Activated CD8-positive, alpha-beta memory T cell treated with anti-CD3 and anti-CD28 coated beads for 1 hour (primary cell): ENCODE measurements around the gene APOBEC3B.
"Not testable (repeated sequence)": the region's sequence is repeated elsewhere in the genome, so short reads cannot be mapped to it uniquely, and the experiment has no call there.

ENCODE experiments used
- DNase-seq, 2 donors: peaks; one replicate each; pipeline ENCODE4 v3.0.0-alpha.2; 2020; ENCODE audit warnings: low read depth in 1 of 2; ENCODE audit errors: extremely low read depth in 1 of 2

APOBEC3B gene

GRCh38 chr22:38981992-38982927, at the start of gene APOBEC3B:
Gene APOBEC3B (plus strand): TSS chr22:38982347. CDS start chr22:38982454, 107 bp downstream.
- DNase-seq: peak; percentile 27 to 45

- DNase-seq: no peak
Measured at GRCh38 chr22:38935023-38935422, 47.1 kb upstream of the APOBEC3B start.

GRCh38 chr22:38935616-38936015, 46.5 kb upstream of the APOBEC3B start:
- no peak for DNase-seq

DNA sequence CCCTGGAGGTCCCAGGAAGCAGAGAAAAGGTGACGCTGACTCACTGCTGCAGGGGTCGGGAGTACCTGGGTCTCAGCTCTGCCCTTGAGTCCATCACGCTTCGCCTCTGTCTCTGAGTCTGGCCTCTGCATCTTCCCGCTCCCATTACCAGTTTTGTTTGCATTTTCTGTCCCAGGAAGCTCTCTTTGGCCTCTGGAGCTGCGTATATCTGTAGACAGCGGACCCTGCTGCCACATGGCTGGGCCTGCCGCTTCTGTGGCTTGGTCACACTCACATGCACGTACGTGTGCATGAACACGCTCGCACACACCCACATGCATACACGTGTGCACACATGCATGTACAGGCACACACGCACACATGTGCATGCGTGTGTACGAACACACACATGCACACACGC, 45.6 kb upstream of the APOBEC3B start:
- DNase-seq: no peak

- DNase-seq: no peak
Measured at GRCh38 chr22:38937036-38937435, 45.1 kb upstream of the APOBEC3B start.

GRCh38 chr22:38937541-38937940, 44.6 kb upstream of the APOBEC3B start:
- DNase-seq: no peak

- DNase-seq: no peak
Measured at GRCh38 chr22:38938221-38938620, 43.9 kb upstream of the APOBEC3B start.

GRCh38 chr22:38938925-38939324, 43.2 kb upstream of the APOBEC3B start:
- no peak for DNase-seq

- DNase-seq: no peak
Measured at GRCh38 chr22:38940811-38941384, 41.2 kb upstream of the APOBEC3B start.

DNA sequence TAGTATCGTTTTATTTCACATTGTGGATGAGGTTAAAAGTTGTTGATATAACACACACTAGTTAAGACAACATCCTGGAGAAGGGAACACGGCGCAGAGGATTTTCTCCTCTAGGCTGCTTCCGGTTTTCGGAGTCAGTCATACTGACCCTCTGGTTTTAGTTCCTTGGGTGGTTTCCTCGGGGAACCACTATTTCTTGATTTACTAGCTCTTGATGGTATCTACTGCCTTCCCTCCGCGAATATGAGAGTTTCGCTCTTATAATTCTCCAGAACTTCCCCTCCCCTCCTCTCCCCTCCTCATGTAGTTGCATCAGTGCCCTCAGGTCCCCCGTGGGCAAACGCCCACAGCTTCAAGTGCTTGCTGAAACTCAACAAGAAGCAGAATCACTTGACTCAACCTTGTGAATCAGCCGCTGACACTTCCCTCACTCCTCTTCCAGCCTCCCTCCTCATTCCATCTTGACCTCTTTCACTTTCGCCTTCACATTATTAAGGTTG, 40.6 kb upstream of the APOBEC3B start:
- DNase-seq: no peak

DNA sequence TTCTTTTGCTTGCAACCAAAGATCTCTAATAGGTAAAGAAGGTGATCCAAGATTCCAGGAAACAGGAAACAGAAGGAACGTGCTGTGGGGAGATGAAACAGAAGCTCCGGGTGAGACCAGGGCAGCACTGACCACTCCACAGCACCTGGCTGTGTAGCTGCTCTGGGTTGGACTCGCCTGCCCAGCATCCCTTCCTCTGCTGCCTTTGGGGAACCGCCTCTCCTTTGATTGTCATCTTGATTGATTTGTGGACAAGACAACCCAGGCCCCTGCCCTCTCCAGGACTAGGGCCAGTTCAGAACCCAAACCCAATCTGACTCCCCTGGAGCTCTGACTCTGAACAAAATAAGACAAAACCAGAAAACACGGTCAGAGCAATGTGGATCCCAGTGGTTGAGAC, 39.4 kb upstream of the APOBEC3B start:
- DNase-seq: no peak

DNA sequence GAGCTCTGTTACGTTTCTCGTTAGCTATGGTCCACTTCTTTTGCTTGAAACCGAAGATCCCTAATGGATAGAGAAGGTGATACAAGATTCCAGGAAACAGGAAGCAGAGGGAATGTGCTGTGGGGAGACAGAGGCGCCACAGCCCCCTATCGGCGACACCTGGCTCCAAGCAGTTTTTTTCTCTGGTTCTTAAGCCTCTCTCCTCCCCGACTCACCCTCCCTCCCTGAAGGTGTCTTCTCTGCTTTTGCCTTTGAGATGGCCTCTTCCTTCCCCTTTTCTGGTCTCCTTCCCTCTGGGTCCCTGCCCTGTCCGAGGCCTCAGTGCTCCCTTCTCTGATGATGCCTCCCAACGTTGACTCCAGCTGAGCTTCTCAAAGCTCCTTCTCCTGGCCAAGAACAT, 38.9 kb upstream of the APOBEC3B start:
- DNase-seq: no peak

- no peak for DNase-seq
Measured at GRCh38 chr22:38943882-38944281, 38.3 kb upstream of the APOBEC3B start.

GRCh38 chr22:38944653-38945052, 37.5 kb upstream of the APOBEC3B start:
- no peak for DNase-seq

GRCh38 chr22:38945706-38946338, 36.3 kb upstream of the APOBEC3B start:
- DNase-seq: not testable (repeated sequence)

DNA sequence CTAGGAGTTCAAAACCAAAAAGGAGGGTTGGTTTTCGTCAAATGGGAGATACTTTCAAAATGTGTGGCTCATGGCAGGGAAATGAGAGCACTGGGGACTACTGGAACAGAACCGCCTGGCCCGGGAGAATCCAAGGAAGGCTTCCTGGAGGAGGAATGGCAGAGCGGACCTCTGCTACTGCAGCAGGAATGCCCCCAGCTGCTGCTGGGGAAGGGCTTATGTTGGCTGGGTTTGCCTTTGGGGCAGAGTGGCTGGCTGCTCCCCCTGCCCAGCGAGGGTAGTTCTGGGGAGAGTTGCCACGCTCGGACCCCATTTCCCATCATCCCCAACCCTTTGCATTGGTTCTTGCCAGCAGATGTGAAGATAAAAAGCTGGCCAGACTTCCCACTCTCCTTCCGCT, 35.4 kb upstream of the APOBEC3B start:
- DNase-seq: no peak

DNA sequence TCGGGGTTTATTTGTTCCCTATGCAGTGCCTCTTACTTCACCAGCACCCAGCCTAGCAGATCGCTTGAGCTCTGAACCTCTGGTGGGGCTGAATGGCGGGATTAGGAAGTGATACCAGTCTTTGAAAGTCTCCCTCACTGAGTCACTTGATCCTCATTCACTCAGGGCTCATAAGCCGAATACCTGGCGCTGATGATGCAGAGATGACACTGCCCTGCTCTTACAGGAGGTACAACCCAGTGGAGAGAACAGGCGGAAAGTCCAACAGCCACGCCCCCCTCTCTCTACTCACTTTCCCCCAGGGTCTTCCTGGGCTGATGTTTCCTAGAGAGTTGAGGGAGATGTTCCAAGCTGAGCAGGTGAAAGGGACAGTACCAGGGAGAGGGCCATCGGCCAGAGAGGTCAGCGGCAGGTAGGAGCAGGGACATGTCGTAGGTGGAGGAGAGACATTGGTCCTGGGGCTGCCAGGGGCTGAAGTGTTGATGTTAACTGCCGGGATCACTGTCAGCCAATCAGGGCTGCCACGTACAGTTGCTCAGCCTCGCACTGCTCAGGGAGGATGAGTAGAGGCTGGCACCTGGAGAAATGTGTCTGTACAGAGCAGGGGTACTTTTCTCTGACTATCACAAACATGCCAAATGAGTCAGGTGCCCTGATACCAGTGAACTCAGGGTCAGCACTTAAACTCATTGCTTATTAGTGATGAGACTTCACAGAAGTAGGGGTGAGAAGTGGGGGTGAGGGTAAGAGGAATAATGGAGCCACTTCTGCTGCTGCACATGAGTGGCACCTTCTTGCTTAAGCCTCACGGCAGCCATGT, 34.6 kb upstream of the APOBEC3B start:
- DNase-seq: no peak

GRCh38 chr22:38948181-38948940, 33.8 kb upstream of the APOBEC3B start:
- DNase-seq: no peak

DNA sequence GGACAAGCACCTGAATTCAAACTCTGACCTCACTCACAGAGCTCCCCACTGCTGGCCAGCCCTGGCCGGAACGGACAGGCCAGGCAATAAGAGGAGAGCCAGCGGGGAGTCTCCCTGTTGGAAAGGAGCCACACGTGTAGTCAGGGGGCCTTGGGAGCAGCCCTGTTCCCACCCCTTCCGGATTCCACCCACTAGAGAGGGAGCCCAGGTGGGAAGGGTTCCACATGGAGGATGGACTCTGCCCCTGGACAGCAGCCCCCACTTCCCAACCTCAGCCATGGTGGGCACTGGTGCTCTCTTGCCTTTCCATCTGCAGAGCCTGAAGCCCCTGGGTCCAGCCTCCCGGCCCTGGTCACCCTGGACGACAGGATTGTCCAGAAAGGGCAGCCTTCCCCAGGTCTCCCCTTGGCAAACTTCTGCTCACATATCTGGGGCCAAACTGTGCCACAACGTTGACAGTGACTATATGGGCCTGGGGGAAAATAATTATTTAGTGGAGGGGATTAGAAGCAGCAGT, 32.2 kb upstream of the APOBEC3B start:
- no peak for DNase-seq
